Peyer's patch (tissue), 4 donors: ENCODE measurements around the gene PHF3.

Source experiments
- CTCF ChIP-seq, 6 experiments: fragments of 450-650 bp in 4 of 6; fragments of 200-600 bp in 2 of 6; sonication (generic) in 1 of 6; IDR thresholded peaks; one replicate each; pipeline ENCODE4 v1.5.1; 2017 to 2019; ENCODE audit warnings: antibody characterized with exemption in 6 of 6, mild to moderate bottlenecking in 3 of 6, moderate library complexity in 1 of 6
- POLR2A ChIP-seq, 2 donors: fragments of 450-650 bp; IDR thresholded peaks; one replicate each; pipeline ENCODE4 v1.5.1; 2017; ENCODE audit warnings: antibody characterized with exemption in 2 of 2, mild to moderate bottlenecking in 2 of 2, moderate library complexity in 2 of 2

- TF ChIP-seq CTCF (IDR thresholded peaks at IDR 0.05): no peak
- no peak for TF ChIP-seq POLR2A (IDR thresholded peaks at IDR 0.05)
Observed at GRCh38 chr6:63757826-63758225, 122.2 kb downstream of the PHF3 start.
